Tibial nerve (tissue), 4 donors: ENCODE data around the gene FBXO46. TPM values are rescaled to one million over a fixed set of nuclear protein-coding genes. Genes with fewer than 3 reads are reported as not detected.
A peak's percentile ranks its signal among the peaks of the same experiment; 100 is the strongest.

Source experiments
- DNase-seq, 2 donors: peaks; one replicate each; pipeline ENCODE4 v3.0.0-alpha.2; 2019; ENCODE audit warnings: low spot score in 2 of 2
- H3K27ac ChIP-seq, 4 donors: fragments of 200-600 bp; sonication (generic) in 3 of 4; one replicate each; pipeline ENCODE4 v1.5.1; 2017 to 2019; ENCODE audit warnings: mild to moderate bottlenecking in 1 of 4
- H3K27me3 ChIP-seq, 2 donors: fragments of 200-600 bp; sonication (generic) in 1 of 2; one replicate each; pipeline versions ENCODE4 v1.5.1 to v1.6.0; 2017 to 2019
- H3K36me3 ChIP-seq, 3 donors: fragments of 200-600 bp; sonication (generic); one replicate each; pipeline ENCODE4 v1.5.1; 2018 to 2019
- H3K4me1 ChIP-seq, 4 donors: fragments of 200-600 bp; sonication (generic) in 3 of 4; one replicate each; pipeline ENCODE4 v1.5.1; 2017 to 2019
- H3K4me3 ChIP-seq, 4 donors: fragments of 200-600 bp; sonication (generic) in 3 of 4; one replicate each; pipeline ENCODE4 v1.5.1; 2017 to 2019; ENCODE audit warnings: mild to moderate bottlenecking in 1 of 4, moderate library complexity in 1 of 4
- H3K9me3 ChIP-seq, 4 donors: fragments of 200-600 bp; sonication (generic) in 3 of 4; one replicate each; pipeline ENCODE4 v1.5.1; 2017 to 2019
- CTCF ChIP-seq, 5 experiments: fragments of 200-600 bp in 3 of 5; fragments of 450-650 bp in 2 of 5; sonication (generic) in 3 of 5; IDR thresholded peaks; one replicate each; pipeline ENCODE4 v1.5.1; 2016 to 2019; ENCODE audit warnings: antibody characterized with exemption in 5 of 5, mild to moderate bottlenecking in 3 of 5, moderate library complexity in 2 of 5
- EP300 ChIP-seq, 2 donors: sonication (generic); formaldehyde crosslinking; IDR thresholded peaks; one replicate each; pipeline ENCODE4 v1.6.1; 2017; ENCODE audit warnings: antibody characterized with exemption in 2 of 2, mild to moderate bottlenecking in 1 of 2
- POLR2A ChIP-seq, 2 donors: fragments of 450-650 bp; IDR thresholded peaks; one replicate each; pipeline ENCODE4 v1.6.1; 2017; ENCODE audit warnings: antibody characterized with exemption in 2 of 2, mild to moderate bottlenecking in 2 of 2, moderate library complexity in 2 of 2
- WGBS, 2 donors: methylation state at CpG; one replicate each; pipeline ENCODE4 v1.1.5; 2018; 5-methylcytosine and 5-hydroxymethylcytosine counted together
- total RNA-seq, 4 donors: library from RNA; depleted of rRNA; stranded (reverse); fragments of >200 nt; gene quantifications; one replicate each; pipeline ENCODE4 v1.1.0, GENCODE V29; 2016

FBXO46 gene
- total RNA-seq, 4 donors from 2014 or later: 9.8 to 15.9 (median 13.7) TPM

- Histone ChIP-seq H3K9me3 (no peaks in the 10 kb centered on the region), H3K27ac (no peak overlapping the region), H3K27me3 (peaks cover 5 to 70% of the 10 kb centered on the region in 2 donors), H3K36me3 (no peaks in the 10 kb centered on the region), H3K4me3 (peak overlapping the region in 3 of 4 donors; percentile 2 to 43 (median 33)), H3K4me1 (peaks cover 0 to 30% (median 10%) of the 10 kb centered on the region in 4 donors)
- 2 to 6% methylated on average over 49 of the region's 49 CpGs for WGBS, 2 donors
- DNase-seq: peak; percentile 36 to 43
- TF ChIP-seq CTCF (IDR thresholded peaks at IDR 0.05) (no peak), EP300 (IDR thresholded peaks at IDR 0.05) (no peak), POLR2A (IDR thresholded peaks at IDR 0.05) (no peak)
Measured at GRCh38 chr19:45677351-45678230, 53.1 kb downstream of the FBXO46 start.

GRCh38 chr19:45676851-45677263 is 53.8 kb downstream of the FBXO46 start:
- 7 to 11% methylated on average over 24 to 26 of the region's 28 CpGs for WGBS, 2 donors
- Histone ChIP-seq H3K4me1 (peaks cover 0 to 27% (median 10%) of the 10 kb centered on the region in 4 donors), H3K4me3 (peak overlapping the region in 3 of 4 donors; percentile 2 to 43 (median 33)), H3K27me3 (peaks cover 5 to 77% of the 10 kb centered on the region in 2 donors), H3K9me3 (no peaks in the 10 kb centered on the region), H3K27ac (no peak overlapping the region), H3K36me3 (no peaks in the 10 kb centered on the region)
- TF ChIP-seq POLR2A (IDR thresholded peaks at IDR 0.05) (no peak), EP300 (IDR thresholded peaks at IDR 0.05) (no peak), CTCF (IDR thresholded peaks at IDR 0.05) (no peak)
- no peak for DNase-seq

GRCh38 chr19:45674946-45675345 is 55.8 kb downstream of the FBXO46 start:
- 71 to 76% methylated on average over 7 of the region's 7 CpGs for WGBS, 2 donors
- peaks cover 12 to 91% of the 10 kb centered on the region in 2 donors for H3K27me3 ChIP-seq
- no peaks in the 10 kb centered on the region for H3K36me3 ChIP-seq
- no peak overlapping the region for H3K27ac ChIP-seq
- peaks cover 0 to 29% (median 8%) of the 10 kb centered on the region in 4 donors for H3K4me1 ChIP-seq
- TF ChIP-seq CTCF (IDR thresholded peaks at IDR 0.05): no peak
- TF ChIP-seq EP300 (IDR thresholded peaks at IDR 0.05): no peak
- no peak for TF ChIP-seq POLR2A (IDR thresholded peaks at IDR 0.05)
- no peaks in the 10 kb centered on the region for H3K9me3 ChIP-seq
- H3K4me3 ChIP-seq: no peak overlapping the region
- DNase-seq: no peak

- peaks cover 0 to 35% (median 16%) of the 10 kb centered on the region in 4 donors for H3K4me1 ChIP-seq
- H3K27ac ChIP-seq: no peak overlapping the region
- no peak for DNase-seq
- peaks cover 8 to 91% of the 10 kb centered on the region in 2 donors for H3K27me3 ChIP-seq
- no peaks in the 10 kb centered on the region for H3K36me3 ChIP-seq
- WGBS, 2 donors: 12 to 16% methylated on average over 38 to 41 of the region's 42 CpGs
- no peak overlapping the region for H3K4me3 ChIP-seq
- TF ChIP-seq EP300 (IDR thresholded peaks at IDR 0.05) (no peak), POLR2A (IDR thresholded peaks at IDR 0.05) (no peak), CTCF (IDR thresholded peaks at IDR 0.05) (no peak)
- H3K9me3 ChIP-seq: no peaks in the 10 kb centered on the region
Measured at GRCh38 chr19:45670670-45671453, 59.8 kb downstream of the FBXO46 start.
